HG03571 (cell line): ENCODE results near the gene CCDC91.

Experiments used
- ATAC-seq: cut with Tn5 transposase; IDR thresholded peaks from one replicate; pipeline ENCODE4 v1.9.1; 2021; ENCODE audit not compliant: unreplicated experiment

CCDC91 gene

GRCh38 chr12:28574746-28575592 is 384.7 kb downstream of the CCDC91 start:
- no peak for ATAC-seq

GRCh38 chr12:28575593-28576205 is 385.4 kb downstream of the CCDC91 start:
- ATAC-seq, result no peak

GRCh38 chr12:28578361-28578760 is 388.1 kb downstream of the CCDC91 start:
- ATAC-seq, result no peak

- ATAC-seq, result no peak
These were observed 388.6 kb downstream of the CCDC91 start for GRCh38 chr12:28578833-28579252.

- ATAC-seq, result no peak
These were observed 392.6 kb downstream of the CCDC91 start for GRCh38 chr12:28582672-28583376.

- no peak for ATAC-seq
These were observed 393.5 kb downstream of the CCDC91 start for GRCh38 chr12:28583701-28584261.

GRCh38 chr12:28585146-28585545 is 394.9 kb downstream of the CCDC91 start:
- no peak for ATAC-seq

- no peak for ATAC-seq
These were observed 396.2 kb downstream of the CCDC91 start for GRCh38 chr12:28586481-28586880.

GRCh38 chr12:28591831-28592230 is 401.6 kb downstream of the CCDC91 start:
- ATAC-seq, result no peak
